Transverse colon (tissue), 4 donors: ENCODE results near the gene LRRC14B. TPM values are rescaled to one million over a fixed set of nuclear protein-coding genes. Genes with fewer than 3 reads are reported as not detected.

Source experiments
- DNase-seq: peaks from one replicate; pipeline ENCODE4 v3.0.0-alpha.2; 2019
- H3K27ac ChIP-seq, 4 donors: fragments of 200-600 bp; sonication (generic); 2 replicates each; pipeline ENCODE4 v1.5.1; 2016 to 2018; ENCODE audit warnings: inconsistent platforms in 4 of 4
- H3K27me3 ChIP-seq: fragments of 200-600 bp; sonication (generic); 2 replicates; pipeline ENCODE4 v1.5.1; 2017; ENCODE audit warnings: inconsistent platforms
- H3K36me3 ChIP-seq, 4 donors: fragments of 200-600 bp; sonication (generic); 2 replicates each; pipeline ENCODE4 v1.5.1; 2017 to 2019; ENCODE audit warnings: inconsistent platforms in 4 of 4
- H3K4me1 ChIP-seq, 4 donors: fragments of 200-600 bp; sonication (generic); 2 replicates each; pipeline ENCODE4 v1.5.1; 2017 to 2020; ENCODE audit warnings: inconsistent platforms in 4 of 4
- H3K4me3 ChIP-seq, 4 donors: fragments of 200-600 bp; sonication (generic); 1 replicate in 1 of 4; 2 replicates in 3 of 4; pipeline versions ENCODE4 v1.5.1 to v1.6.1; 2017 to 2019; ENCODE audit warnings: inconsistent platforms in 4 of 4
- H3K9me3 ChIP-seq, 2 donors: fragments of 200-600 bp; sonication (generic); 2 replicates each; pipeline ENCODE4 v1.5.1; 2017 to 2019; ENCODE audit warnings: inconsistent platforms in 2 of 2
- CTCF ChIP-seq, 5 experiments: fragments of 200-600 bp in 3 of 5; fragments of 450-650 bp in 2 of 5; sonication (generic) in 3 of 5; IDR thresholded peaks; 1 replicate in 2 of 5; 2 replicates in 3 of 5; pipeline ENCODE4 v1.5.1; 2016 to 2017; ENCODE audit warnings: antibody characterized with exemption in 5 of 5, inconsistent platforms in 3 of 5, mild to moderate bottlenecking in 2 of 5, moderate library complexity in 1 of 5
- EP300 ChIP-seq: sonication (generic); formaldehyde crosslinking; IDR thresholded peaks from one replicate; pipeline ENCODE4 v1.6.1; 2017; ENCODE audit warnings: antibody characterized with exemption, low read depth
- POLR2A ChIP-seq: fragments of 450-650 bp; IDR thresholded peaks from one replicate; pipeline ENCODE4 v1.6.1; 2016; ENCODE audit warnings: antibody characterized with exemption, mild to moderate bottlenecking, moderate library complexity
- POLR2AphosphoS5 ChIP-seq, 3 donors: sonication (generic); formaldehyde crosslinking; IDR thresholded peaks; one replicate each; pipeline ENCODE4 v1.6.1; 2016; ENCODE audit warnings: antibody characterized with exemption in 3 of 3
- WGBS, 2 donors: methylation state at CpG; one replicate each; pipeline ENCODE4 v1.1.5; 2018; ENCODE audit warnings: low coverage in 1 of 2; 5-methylcytosine and 5-hydroxymethylcytosine counted together
- in situ Hi-C, 4 donors: fragments of 200-750 bp; cut with MboI; loops; one replicate each; pipeline versions ENCODE4 v1.15.0 to v1.15.1; 2017; ENCODE audit warnings: low sequenced_read_pairs in 3 of 4, low pct_ligation_motif_present in 1 of 4, low pct_unique_long_range_greater_than_20kb in 1 of 4
- intact Hi-C: fragments of 100-400 bp; cut with DNase I; formaldehyde crosslinking; loops from one replicate; pipeline ENCODE4 v1.15.1; 2023; ENCODE audit warnings: low total_unique reads
- total RNA-seq, 4 donors: library from RNA; depleted of rRNA; stranded (reverse); fragments of >200 nt; gene quantifications; one replicate each; pipeline ENCODE4 v1.1.0, GENCODE V29; 2016

LRRC14B gene
- total RNA-seq, 4 donors from 2014 or later, result not detected

DNA sequence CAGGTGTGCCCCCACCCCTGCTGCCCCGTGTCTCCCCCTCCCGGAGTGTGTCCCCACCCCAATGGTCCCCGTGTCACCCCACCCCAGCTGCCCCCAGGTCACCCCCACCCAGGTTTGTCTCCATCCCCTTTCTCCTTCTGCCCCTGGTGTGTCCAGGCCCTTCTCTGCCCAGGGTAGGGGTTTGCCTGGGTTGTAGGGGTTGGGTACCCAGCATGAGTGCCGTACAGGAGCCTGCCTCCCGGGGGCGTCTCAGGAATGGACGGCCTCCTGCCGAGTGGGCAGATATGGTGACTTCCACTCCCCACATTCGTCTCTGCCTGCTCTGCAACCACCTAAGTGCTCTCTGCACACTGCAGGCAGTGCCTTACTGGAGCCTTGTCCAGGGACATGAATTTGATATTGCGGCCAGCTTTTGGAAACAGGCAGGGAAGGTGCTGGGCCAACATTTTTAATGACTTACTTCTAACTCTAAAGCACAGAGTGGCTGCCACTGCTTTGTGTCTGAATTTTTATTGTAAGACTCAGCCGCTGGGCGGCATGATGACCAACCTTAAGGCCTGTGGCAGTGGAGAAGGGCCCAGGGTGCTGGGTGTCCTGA is 6.7 kb downstream of the LRRC14B start:
- in situ Hi-C loops, result no loop called here

GRCh38 chr5:198516-199196 is 7.4 kb downstream of the LRRC14B start:
- H3K36me3 ChIP-seq, result no peaks in the 10 kb centered on the region
- H3K4me3 ChIP-seq, result no peak overlapping the region
- no peaks in the 10 kb centered on the region for H3K27me3 ChIP-seq
- H3K9me3 ChIP-seq, result no peaks in the 10 kb centered on the region
- WGBS, 2 donors, result 98% methylated on average over 21 of the region's 21 CpGs; no CpG with 5 or more reads in 1 of the 2 donors
- H3K4me1 ChIP-seq, result no peaks in the 10 kb centered on the region
- H3K27ac ChIP-seq, result no peak overlapping the region
- no peak for DNase-seq
- TF ChIP-seq CTCF (IDR thresholded peaks at IDR 0.05), result no peak
- TF ChIP-seq EP300, result no peak
- no peak for TF ChIP-seq POLR2A
- TF ChIP-seq POLR2AphosphoS5 (IDR thresholded peaks at IDR 0.05), result no peak
- in situ Hi-C loops, result no loop called here
- intact Hi-C loops, result no loop called here

More for the DNA sequence above, 6.7 kb downstream of the LRRC14B start:
- Histone ChIP-seq H3K9me3 (no peaks in the 10 kb centered on the region), H3K36me3 (no peaks in the 10 kb centered on the region), H3K4me1 (no peaks in the 10 kb centered on the region), H3K27ac (no peak overlapping the region), H3K4me3 (no peak overlapping the region), H3K27me3 (no peaks in the 10 kb centered on the region)
- DNase-seq, result no peak
- WGBS, 2 donors, result 88% methylated on average over 11 of the region's 12 CpGs; no CpG with 5 or more reads in 1 of the 2 donors
- intact Hi-C loops, result no loop called here
- no peak for TF ChIP-seq CTCF (IDR thresholded peaks at IDR 0.05)
- TF ChIP-seq EP300, result no peak
- no peak for TF ChIP-seq POLR2A
- no peak for TF ChIP-seq POLR2AphosphoS5 (IDR thresholded peaks at IDR 0.05)

- Histone ChIP-seq H3K27ac (no peak overlapping the region), H3K4me3 (no peak overlapping the region), H3K4me1 (no peaks in the 10 kb centered on the region), H3K27me3 (no peaks in the 10 kb centered on the region), H3K36me3 (no peaks in the 10 kb centered on the region), H3K9me3 (no peaks in the 10 kb centered on the region)
- WGBS, 2 donors, result 94 to 100% methylated on average over 2 to 13 of the region's 16 CpGs
- in situ Hi-C loops, result no loop called here
- intact Hi-C loops, result no loop called here
- no peak for DNase-seq
- no peak for TF ChIP-seq POLR2A
- TF ChIP-seq POLR2AphosphoS5 (IDR thresholded peaks at IDR 0.05), result no peak
Measured at GRCh38 chr5:199197-199949, 8.1 kb downstream of the LRRC14B start.

DNA sequence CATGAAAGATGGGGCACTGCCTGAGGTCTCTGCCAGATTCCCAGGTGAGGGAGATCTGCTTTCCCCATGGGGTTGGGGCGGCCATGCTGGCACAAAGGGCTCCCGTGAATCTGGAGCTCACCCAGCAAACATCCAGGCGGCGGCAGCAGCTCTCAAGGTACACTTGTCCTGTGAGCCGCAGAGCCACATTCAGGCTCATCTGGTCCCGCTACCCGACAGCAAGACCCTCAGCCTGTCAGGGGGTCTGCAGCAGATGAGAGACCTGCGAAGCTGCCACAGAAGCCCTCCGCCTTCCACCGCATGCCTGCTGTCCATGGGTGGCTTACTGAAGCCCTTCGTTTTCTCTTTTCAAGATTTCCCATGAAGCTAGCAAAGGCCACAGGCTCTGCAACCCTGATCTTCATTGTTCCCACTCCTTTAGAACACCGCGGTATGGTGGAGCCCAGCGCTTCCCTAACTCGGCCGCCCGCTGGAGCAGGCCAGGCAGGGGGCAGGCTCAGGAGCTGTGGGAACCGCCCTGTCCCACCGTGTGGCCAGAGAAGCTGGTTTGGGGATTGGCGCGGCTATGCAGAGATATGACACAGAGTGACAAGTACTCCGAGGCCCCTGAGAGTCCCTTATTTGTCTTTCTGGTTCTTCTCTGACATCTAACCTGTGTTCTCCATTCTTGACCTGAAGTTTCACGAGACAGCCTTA is 8.8 kb downstream of the LRRC14B start:
- Histone ChIP-seq H3K27me3 (no peaks in the 10 kb centered on the region), H3K9me3 (no peaks in the 10 kb centered on the region), H3K4me1 (no peaks in the 10 kb centered on the region), H3K27ac (no peak overlapping the region), H3K4me3 (no peak overlapping the region), H3K36me3 (peaks cover 0 to 5% (median under 1%) of the 10 kb centered on the region in 4 donors)
- no peak for TF ChIP-seq CTCF (IDR thresholded peaks at IDR 0.05)
- TF ChIP-seq POLR2AphosphoS5 (IDR thresholded peaks at IDR 0.05), result no peak
- no peak for TF ChIP-seq EP300
- TF ChIP-seq POLR2A, result no peak
- 91 to 94% methylated on average over 8 to 22 of the region's 23 CpGs for WGBS, 2 donors
- intact Hi-C loops, result no loop called here
- no peak for DNase-seq
- in situ Hi-C loops, result no loop called here
